IMR-90 (cell line): ENCODE data around the gene ZNF219.

Source experiments
- CHD1 ChIP-seq: IDR thresholded peaks from 2 replicates; pipeline ENCODE4 v1.6.1; 2012; ENCODE audit warnings: low read depth, low read length, improper control_type of control experiment
- ELK1 ChIP-seq: fragments of 150-350 bp; IDR thresholded peaks from 2 replicates; pipeline ENCODE4 v1.6.1; 2016; ENCODE audit warnings: low read depth, mild to moderate bottlenecking, low read length, moderate library complexity, borderline replicate concordance
- POLR2A ChIP-seq: IDR thresholded peaks from 2 replicates; pipeline ENCODE4 v1.6.1; 2012; ENCODE audit warnings: mild to moderate bottlenecking, low read depth, low read length
- TF ChIP-seq, protein P1 (sequence below): conservative IDR thresholded peaks from 2 replicates; pipeline ENCODE4 v1.5.1; 2012; ENCODE audit warnings: mild to moderate bottlenecking, low read depth, low read length, improper control_type of control experiment

- TF ChIP-seq, protein P1, sequence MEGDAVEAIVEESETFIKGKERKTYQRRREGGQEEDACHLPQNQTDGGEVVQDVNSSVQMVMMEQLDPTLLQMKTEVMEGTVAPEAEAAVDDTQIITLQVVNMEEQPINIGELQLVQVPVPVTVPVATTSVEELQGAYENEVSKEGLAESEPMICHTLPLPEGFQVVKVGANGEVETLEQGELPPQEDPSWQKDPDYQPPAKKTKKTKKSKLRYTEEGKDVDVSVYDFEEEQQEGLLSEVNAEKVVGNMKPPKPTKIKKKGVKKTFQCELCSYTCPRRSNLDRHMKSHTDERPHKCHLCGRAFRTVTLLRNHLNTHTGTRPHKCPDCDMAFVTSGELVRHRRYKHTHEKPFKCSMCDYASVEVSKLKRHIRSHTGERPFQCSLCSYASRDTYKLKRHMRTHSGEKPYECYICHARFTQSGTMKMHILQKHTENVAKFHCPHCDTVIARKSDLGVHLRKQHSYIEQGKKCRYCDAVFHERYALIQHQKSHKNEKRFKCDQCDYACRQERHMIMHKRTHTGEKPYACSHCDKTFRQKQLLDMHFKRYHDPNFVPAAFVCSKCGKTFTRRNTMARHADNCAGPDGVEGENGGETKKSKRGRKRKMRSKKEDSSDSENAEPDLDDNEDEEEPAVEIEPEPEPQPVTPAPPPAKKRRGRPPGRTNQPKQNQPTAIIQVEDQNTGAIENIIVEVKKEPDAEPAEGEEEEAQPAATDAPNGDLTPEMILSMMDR = no peak
- TF ChIP-seq POLR2A (no peak), CHD1 (no peak), ELK1 (no peak)
Observed at GRCh38 chr14:21091821-21092272, 6.6 kb downstream of the ZNF219 start.
